Lung microvascular endothelial cell (primary cell): ENCODE results near the gene AOPEP. TPM values are rescaled to one million over a fixed set of nuclear protein-coding genes. Genes with fewer than 3 reads are reported as not detected.

Source experiments
- DNase-seq, 2 donors: peaks; one replicate each; pipeline versions ENCODE4 v3.0.0 to v3.0.0-alpha.2; 2010; ENCODE audit warnings: low read depth in 2 of 2
- total RNA-seq: library from RNA; depleted of rRNA; stranded (reverse); fragments of >200 nt; gene quantifications from 2 replicates; pipeline ENCODE4 v1.2.1, GENCODE V29; 2014

AOPEP gene
- total RNA-seq, 1 donor from 2014 or later: 33.9 TPM

GRCh38 chr9:94760010-94760409 is 33.5 kb downstream of the AOPEP start:
- DNase-seq: no peak

GRCh38 chr9:94760660-94761059 is 34.2 kb downstream of the AOPEP start:
- DNase-seq: no peak

GRCh38 chr9:94761481-94761880 is 35.0 kb downstream of the AOPEP start:
- DNase-seq: peak in 1 of 2 donors; percentile 43

GRCh38 chr9:94767331-94768072 is 41.0 kb downstream of the AOPEP start:
- peak in 1 of 2 donors; percentile 46 for DNase-seq

- no peak for DNase-seq
Measured at GRCh38 chr9:94768766-94769165, 42.3 kb downstream of the AOPEP start.

- DNase-seq: no peak
Measured at GRCh38 chr9:94770334-94770733, 43.8 kb downstream of the AOPEP start.

- no peak for DNase-seq
Measured at GRCh38 chr9:94771096-94771495, 44.6 kb downstream of the AOPEP start.

GRCh38 chr9:94772144-94772543 is 45.6 kb downstream of the AOPEP start:
- DNase-seq: no peak

- peak in 1 of 2 donors; percentile 58 for DNase-seq
Measured at GRCh38 chr9:94772639-94773303, 46.3 kb downstream of the AOPEP start.

GRCh38 chr9:94773655-94774054 is 47.2 kb downstream of the AOPEP start:
- no peak for DNase-seq

- no peak for DNase-seq
Measured at GRCh38 chr9:94778013-94778412, 51.5 kb downstream of the AOPEP start.

- DNase-seq: no peak
Measured at GRCh38 chr9:94779031-94779430, 52.5 kb downstream of the AOPEP start.

GRCh38 chr9:94779693-94780290 is 53.3 kb downstream of the AOPEP start:
- no peak for DNase-seq

GRCh38 chr9:94780516-94780950 is 54.0 kb downstream of the AOPEP start:
- DNase-seq: peak; percentile 51 to 83

- DNase-seq: no peak
Measured at GRCh38 chr9:94782355-94783101, 56.0 kb downstream of the AOPEP start.

- DNase-seq: peak; percentile 85 to 88
Measured at GRCh38 chr9:94783102-94783682, 56.7 kb downstream of the AOPEP start.

GRCh38 chr9:94783928-94784327 is 57.4 kb downstream of the AOPEP start:
- DNase-seq: no peak

GRCh38 chr9:94785215-94786169 is 59.0 kb downstream of the AOPEP start:
- no peak for DNase-seq

GRCh38 chr9:94786586-94786985 is 60.1 kb downstream of the AOPEP start:
- DNase-seq: no peak

GRCh38 chr9:94787266-94787665 is 60.8 kb downstream of the AOPEP start:
- DNase-seq: no peak
